ENCODE results near the gene CCDC158. TPM values are rescaled to one million over a fixed set of nuclear protein-coding genes. Genes with fewer than 3 reads are reported as not detected.

CCDC158 gene
- total and polyA plus RNA-seq, 2 of the 4 experiments (the other 2 are of a cell fraction), result not detected

DNA sequence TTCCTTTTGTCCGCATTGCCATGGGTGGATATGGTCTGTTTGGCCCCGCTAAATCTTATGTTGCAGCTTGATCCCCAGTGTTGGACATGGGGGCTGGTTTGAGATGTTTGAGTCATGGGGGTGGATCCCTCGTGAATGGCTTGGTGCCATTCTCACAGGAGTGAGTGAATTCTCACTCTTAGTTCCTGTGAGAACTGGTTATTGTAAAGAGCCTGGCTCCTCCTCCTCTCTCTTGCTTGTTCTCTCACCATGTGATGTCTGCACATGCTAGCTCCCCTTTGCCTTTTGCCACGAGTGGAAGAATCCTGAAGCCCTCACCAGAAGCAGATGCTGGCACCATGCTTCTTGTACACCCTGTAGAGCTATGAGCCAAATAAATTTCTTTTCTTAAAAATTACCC lies 137.0 kb downstream of the CCDC158 start:
- ChIA-PET POLR2A (ENCODE audit: unreplicated experiment) (no interaction called here), CTCF (no interaction called here)
- no peak overlapping the region for H4K8ac ChIP-seq (ENCODE audit: low read depth in 2 of 2, low read length in 2 of 2)
- no peak overlapping the region for H2AK9ac ChIP-seq (replicated peaks; ENCODE audit: low read depth, low read length, poor library complexity)
- no TSS peak for BruUV-seq (replicated peaks)
- no peak overlapping the region for H3K4me3 ChIP-seq (ENCODE audit: insufficient read depth, low read depth, low read length)
- no peak overlapping the region for H3K9ac ChIP-seq (ENCODE audit: low read depth, low read length)
- no peak overlapping the region for H3K18ac ChIP-seq (ENCODE audit: low read depth, low read length)
- intact Hi-C loops (cut with micrococcal nuclease) (no loop called here), in situ Hi-C loops (cut with MboI; ENCODE audit: low sequenced_read_pairs) (no loop called here), dilution Hi-C loops (cut with HindIII; ENCODE audit: low sequenced_read_pairs, unreplicated experiment) (no loop called here)
- no peak for DNase-seq
- H3K14ac ChIP-seq (replicated peaks; ENCODE audit: low read depth, low read length), result no peak overlapping the region
- no peak overlapping the region for H4K5ac ChIP-seq (ENCODE audit: low read depth, low read length)
- H2BK120ac ChIP-seq (ENCODE audit: low read depth, low read length), result no peak overlapping the region
- no peak overlapping the region for H3K4ac ChIP-seq (ENCODE audit: low read depth, low read length)
- no peaks in the 10 kb centered on the region for H3K9me3 ChIP-seq (ENCODE audit: control insufficient read depth, insufficient read depth, low read length)
- no peak overlapping the region for H2AFZ ChIP-seq (replicated peaks; ENCODE audit: low read length, poor library complexity)
- no peak overlapping the region for H3K4me2 ChIP-seq (ENCODE audit: low read depth, low read length)
- H2AK5ac ChIP-seq (ENCODE audit: low read depth, low read length), result no peak overlapping the region
- no peaks in the 10 kb centered on the region for H4K20me1 ChIP-seq (ENCODE audit: insufficient read depth, low read length)
- H2BK20ac ChIP-seq (ENCODE audit: low read depth, low read length), result no peak overlapping the region
- no peaks in the 10 kb centered on the region for H3K4me1 ChIP-seq (ENCODE audit: control insufficient read depth, insufficient read depth, low read length)
- TF ChIP-seq CEBPB (IDR thresholded peaks at IDR 0.05; ENCODE audit: low read depth, low read length) (no peak), SMC3 (IDR thresholded peaks at IDR 0.05; ENCODE audit: low read depth, low read length) (no peak), CHD1 (IDR thresholded peaks at IDR 0.05; ENCODE audit: low read depth, low read length) (no peak), BHLHE40 (IDR thresholded peaks at IDR 0.05; ENCODE audit: low read depth, low read length) (no peak), NFE2L2 (IDR thresholded peaks at IDR 0.05; ENCODE audit: low read depth, low read length) (no peak), RCOR1 (IDR thresholded peaks at IDR 0.05; ENCODE audit: insufficient replicate concordance, low read length) (no peak), RFX5 (IDR thresholded peaks at IDR 0.05; ENCODE audit: low read depth, low read length) (no peak), MXI1 (IDR thresholded peaks at IDR 0.05; ENCODE audit: borderline replicate concordance, low read depth, low read length) (no peak), POLR2A (IDR thresholded peaks at IDR 0.05; ENCODE audit: low read depth, low read length) (no peak), RAD21 (IDR thresholded peaks at IDR 0.05; ENCODE audit: low read length) (no peak), MAZ (IDR thresholded peaks at IDR 0.05; ENCODE audit: borderline replicate concordance, low read depth, low read length) (no peak), MAFK (IDR thresholded peaks at IDR 0.05; ENCODE audit: low read depth, low read length) (no peak)
- TF ChIP-seq, protein P1, sequence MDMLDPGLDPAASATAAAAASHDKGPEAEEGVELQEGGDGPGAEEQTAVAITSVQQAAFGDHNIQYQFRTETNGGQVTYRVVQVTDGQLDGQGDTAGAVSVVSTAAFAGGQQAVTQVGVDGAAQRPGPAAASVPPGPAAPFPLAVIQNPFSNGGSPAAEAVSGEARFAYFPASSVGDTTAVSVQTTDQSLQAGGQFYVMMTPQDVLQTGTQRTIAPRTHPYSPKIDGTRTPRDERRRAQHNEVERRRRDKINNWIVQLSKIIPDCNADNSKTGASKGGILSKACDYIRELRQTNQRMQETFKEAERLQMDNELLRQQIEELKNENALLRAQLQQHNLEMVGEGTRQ (IDR thresholded peaks at IDR 0.05; ENCODE audit: low read depth, low read length), result no peak
- TF ChIP-seq, protein P2, sequence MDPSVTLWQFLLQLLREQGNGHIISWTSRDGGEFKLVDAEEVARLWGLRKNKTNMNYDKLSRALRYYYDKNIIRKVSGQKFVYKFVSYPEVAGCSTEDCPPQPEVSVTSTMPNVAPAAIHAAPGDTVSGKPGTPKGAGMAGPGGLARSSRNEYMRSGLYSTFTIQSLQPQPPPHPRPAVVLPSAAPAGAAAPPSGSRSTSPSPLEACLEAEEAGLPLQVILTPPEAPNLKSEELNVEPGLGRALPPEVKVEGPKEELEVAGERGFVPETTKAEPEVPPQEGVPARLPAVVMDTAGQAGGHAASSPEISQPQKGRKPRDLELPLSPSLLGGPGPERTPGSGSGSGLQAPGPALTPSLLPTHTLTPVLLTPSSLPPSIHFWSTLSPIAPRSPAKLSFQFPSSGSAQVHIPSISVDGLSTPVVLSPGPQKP (IDR thresholded peaks at IDR 0.05; ENCODE audit: borderline replicate concordance, low read depth, low read length), result no peak
- H3K56ac ChIP-seq (ENCODE audit: extremely low read depth, insufficient read depth, low read length), result no peak overlapping the region
- H2BK5ac ChIP-seq (ENCODE audit: low read depth, low read length, poor library complexity, severe bottlenecking), result no peak overlapping the region
- no peaks in the 10 kb centered on the region for H3K79me1 ChIP-seq (ENCODE audit: low read depth in 1 of 2, low read length in 2 of 2)
- H3K27ac ChIP-seq (ENCODE audit: insufficient read depth, low read length), result no peak overlapping the region
- no peak for ATAC-seq (ENCODE audit: low read depth)
- peaks cover 2% of the 10 kb centered on the region; the same call in 1 of the 2 replicates for H3K9me1 ChIP-seq (ENCODE audit: insufficient read depth, low read length)
- no peaks in the 10 kb centered on the region for H3K36me3 ChIP-seq (ENCODE audit: control insufficient read depth, insufficient read depth, low read length)
- no peak overlapping the region for H3K23ac ChIP-seq (ENCODE audit: low read depth, low read length)
- peaks cover 13% of the 10 kb centered on the region for H3K27me3 ChIP-seq (ENCODE audit: control insufficient read depth, insufficient read depth, low read length)
- H4K91ac ChIP-seq (ENCODE audit: insufficient read depth, low read depth, low read length), result no peak overlapping the region
- no peak overlapping the region for H2BK15ac ChIP-seq (ENCODE audit: low read depth, low read length)
- whole genome bisulfite sequencing, 2 experiments (ENCODE audit: extremely low coverage in 2 of 2, insufficient read length in 1 of 2), result no CpG with 5 or more reads among the region's 4 CpGs
